Measurements from ENCODE around the gene DDX5. TPM values are rescaled to one million over a fixed set of nuclear protein-coding genes. Genes with fewer than 3 reads are reported as not detected.
"Not testable (repeated sequence)": the region's sequence is repeated elsewhere in the genome, so short reads cannot be mapped to it uniquely, and the experiment has no call there.

DDX5 gene
- total RNA-seq, 1 donor from 2014 or later = 333 TPM

DNA sequence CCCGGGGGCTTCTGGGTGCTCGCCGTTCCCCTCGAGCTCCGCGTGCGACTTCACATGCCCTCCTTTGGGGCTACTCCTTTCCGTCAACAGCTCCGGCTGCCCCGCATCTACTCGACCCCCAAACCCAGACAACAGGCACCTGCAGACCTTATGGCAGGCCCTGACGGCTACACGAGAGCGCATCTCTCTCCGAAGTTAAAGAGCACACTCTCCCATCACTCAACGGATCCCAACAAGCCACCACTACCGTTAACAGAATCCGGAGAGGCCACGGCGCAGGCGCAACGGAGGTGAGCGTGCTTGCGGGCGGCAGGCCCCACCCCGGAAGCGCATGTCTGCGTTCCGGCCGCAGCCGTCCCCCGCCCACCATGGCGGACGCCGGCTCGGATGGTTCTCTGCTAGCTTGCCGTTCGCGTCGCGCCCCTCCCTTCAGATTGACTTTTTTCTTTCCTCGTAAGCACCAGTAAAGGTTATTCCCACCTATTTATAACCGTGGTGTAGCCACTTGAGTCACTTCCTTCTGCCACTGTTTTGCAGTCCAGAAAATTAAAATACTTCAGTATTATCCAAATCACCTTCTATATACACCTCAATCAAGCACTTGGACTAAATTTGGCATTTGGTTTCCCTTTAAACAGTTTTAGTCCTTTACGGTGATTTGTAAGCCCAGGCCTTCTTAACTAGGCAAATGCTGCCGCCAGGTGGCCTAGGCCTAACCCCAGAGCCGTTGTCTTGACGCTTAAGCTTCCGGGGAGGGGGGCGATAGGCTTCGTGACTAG, 9.1 kb downstream of the DDX5 start, which contains the start of gene POLG2:
POLG2 (minus strand) TSS at position 269 of the 779 bp plus-strand sequence; CDS start at position 183, 86 bp downstream.
- ATAC-seq = peak; percentile 97
- intact Hi-C loops (cut with micrococcal nuclease) = no loop called here
- DNase-seq = peak; percentile 97

GRCh38 chr17:64496348-64496785, 9.7 kb downstream of the DDX5 start:
- intact Hi-C loops (cut with micrococcal nuclease) = no loop called here
- no peak for DNase-seq
- no peak for ATAC-seq

DNA sequence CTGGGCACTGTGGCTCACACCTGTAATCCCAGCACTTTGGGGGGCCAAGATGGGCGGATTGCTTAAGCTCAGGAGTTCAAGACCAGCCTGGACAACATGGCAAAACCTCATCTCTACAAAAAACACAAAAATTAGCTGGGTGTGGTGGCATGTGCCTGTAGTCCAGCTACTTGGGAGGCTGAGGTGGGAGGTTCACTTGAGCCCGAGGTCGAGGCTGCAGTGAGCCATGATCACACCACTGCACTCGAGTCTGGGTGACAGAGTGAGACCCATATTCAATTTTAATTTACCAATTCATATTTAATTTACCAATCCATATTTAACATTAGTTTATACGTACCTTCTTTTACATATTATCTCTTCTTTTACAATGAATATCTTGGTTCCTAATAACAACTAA, 10.8 kb downstream of the DDX5 start:
- DNase-seq; intact Hi-C loops (cut with micrococcal nuclease); ATAC-seq: not testable (repeated sequence)

DNA sequence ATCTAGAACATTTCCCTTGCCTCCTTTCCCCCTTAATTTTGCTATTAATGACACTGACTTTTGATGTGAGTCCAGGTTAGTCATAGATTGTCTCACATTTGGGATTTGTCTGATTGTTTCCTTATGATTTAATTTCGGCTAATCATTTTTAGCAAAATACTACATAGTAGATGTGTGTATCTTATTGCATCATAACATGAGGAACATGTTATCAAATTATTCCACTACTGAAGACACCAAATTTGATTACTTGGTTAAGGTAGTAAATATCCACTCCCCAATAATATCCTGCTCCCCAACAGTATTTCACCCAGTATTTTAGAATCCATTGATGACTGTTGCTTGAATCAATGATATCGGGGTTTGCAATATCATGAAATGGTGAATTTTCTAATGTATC, 12.0 kb downstream of the DDX5 start:
- intact Hi-C loops (cut with micrococcal nuclease) = no loop called here
- ATAC-seq (no peak), DNase-seq (no peak)

GRCh38 chr17:64492481-64493109, 13.5 kb downstream of the DDX5 start:
- intact Hi-C loops (cut with micrococcal nuclease) = no loop called here
- DNase-seq (no peak), ATAC-seq (no peak)

- no peak for DNase-seq
- ATAC-seq = no peak
- intact Hi-C loops (cut with micrococcal nuclease) = no loop called here
Measured at GRCh38 chr17:64491994-64492393, 14.1 kb downstream of the DDX5 start.

DNA sequence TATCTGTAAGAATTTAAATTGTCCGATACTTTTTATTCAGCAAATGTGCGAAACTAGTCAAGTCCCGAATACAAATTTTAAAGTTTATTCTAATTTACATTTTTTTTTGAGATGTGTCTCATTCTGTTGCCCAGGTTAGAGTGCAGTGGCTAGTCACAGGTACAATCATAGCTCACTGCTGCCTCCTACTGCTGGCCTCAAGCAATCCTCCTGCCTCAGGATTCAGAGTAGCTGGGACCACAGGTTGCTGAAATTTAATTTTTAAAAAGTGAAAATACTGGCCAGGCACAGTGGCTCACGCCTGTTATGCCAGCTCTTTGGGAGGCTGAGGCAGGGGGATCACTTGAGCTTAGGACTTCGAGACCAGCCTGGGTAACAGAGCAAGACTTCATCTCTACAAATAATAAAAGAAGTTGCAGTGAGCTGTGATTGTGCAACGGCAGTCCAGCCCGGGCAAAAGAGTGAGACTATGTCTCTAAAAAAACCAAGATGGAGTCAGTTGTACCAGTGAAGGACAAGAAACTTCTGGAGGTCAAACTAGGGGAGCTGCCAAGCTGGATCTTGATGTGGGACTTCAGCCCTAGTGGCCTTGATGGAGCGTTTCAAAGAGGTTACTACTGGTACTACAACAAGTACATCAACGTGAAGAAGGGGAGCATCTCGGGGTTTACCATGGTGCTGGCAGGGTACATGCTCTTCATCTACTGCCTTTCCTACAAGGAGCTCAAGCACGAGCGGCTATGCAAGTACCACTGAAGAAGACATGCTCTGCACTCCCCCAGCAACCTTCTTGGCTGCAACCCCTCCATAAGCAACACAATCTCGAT, 14.8 kb downstream of the DDX5 start:
- intact Hi-C loops (cut with micrococcal nuclease) = no loop called here
- ATAC-seq (peak; percentile 46), DNase-seq (peak; percentile 36)

DNA sequence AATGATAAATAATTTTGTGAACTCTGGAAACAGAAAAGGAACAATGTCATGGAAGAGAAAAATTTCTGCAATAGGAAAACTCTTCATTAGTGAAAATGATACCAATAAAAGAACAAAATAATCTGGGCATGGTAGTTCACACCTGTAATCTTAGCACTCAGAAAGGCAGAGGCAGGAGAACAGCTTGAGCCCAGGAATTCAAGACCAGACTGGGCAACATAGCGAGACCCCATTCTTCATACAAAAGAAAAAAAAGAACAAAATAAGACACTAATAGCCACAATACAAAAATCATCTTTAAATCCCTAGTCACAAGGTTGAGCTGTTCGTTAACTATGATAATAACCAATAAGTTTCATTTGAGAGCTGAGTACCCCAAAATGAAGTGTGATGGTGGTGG, 17.8 kb downstream of the DDX5 start:
- intact Hi-C loops (cut with micrococcal nuclease) = loop anchor here (10.0 kb wide), 1 partner anchor 54 kb away; no protein-coding TSS in a partner anchor
- no peak for ATAC-seq
- DNase-seq = no peak

- ATAC-seq = no peak
- intact Hi-C loops (cut with micrococcal nuclease) = loop anchor here (10.0 kb wide), 1 partner anchor 50 kb away; no protein-coding TSS in a partner anchor
- DNase-seq = no peak
Measured at GRCh38 chr17:64484380-64484779, 21.7 kb downstream of the DDX5 start.

DNA sequence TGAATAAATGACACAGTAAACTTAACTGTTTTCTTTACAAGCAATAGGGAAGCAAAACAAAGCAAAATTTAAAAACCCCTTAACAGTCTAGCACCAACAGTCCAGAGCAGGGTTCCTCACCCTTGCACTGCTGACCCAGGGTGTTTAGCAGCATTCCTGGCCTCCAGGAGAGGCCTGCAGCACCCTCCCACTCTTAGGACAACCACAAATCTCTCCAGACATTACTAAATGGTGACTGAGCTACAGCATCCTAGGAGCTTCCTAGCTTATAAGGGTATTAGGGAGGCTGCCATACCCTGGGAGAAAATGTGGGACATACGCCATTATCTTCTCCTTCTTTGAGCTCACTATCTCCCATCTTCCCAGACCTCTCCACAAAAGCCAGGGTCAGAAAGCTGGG, 25.1 kb downstream of the DDX5 start:
- ATAC-seq (no peak), DNase-seq (no peak)
- intact Hi-C loops (cut with micrococcal nuclease) = loop anchor here (10.0 kb wide), 1 partner anchor 46 kb away; no protein-coding TSS in a partner anchor

- DNase-seq (no peak), ATAC-seq (no peak)
- intact Hi-C loops (cut with micrococcal nuclease) = no loop called here
Measured at GRCh38 chr17:64477849-64478248, 28.2 kb downstream of the DDX5 start.

- DNase-seq (no peak), ATAC-seq (no peak)
- intact Hi-C loops (cut with micrococcal nuclease) = no loop called here
Measured at GRCh38 chr17:64472564-64472963, 33.5 kb downstream of the DDX5 start.

- ATAC-seq (no peak), DNase-seq (no peak)
- intact Hi-C loops (cut with micrococcal nuclease) = no loop called here
Measured at GRCh38 chr17:64471440-64471839, 34.6 kb downstream of the DDX5 start.

DNA sequence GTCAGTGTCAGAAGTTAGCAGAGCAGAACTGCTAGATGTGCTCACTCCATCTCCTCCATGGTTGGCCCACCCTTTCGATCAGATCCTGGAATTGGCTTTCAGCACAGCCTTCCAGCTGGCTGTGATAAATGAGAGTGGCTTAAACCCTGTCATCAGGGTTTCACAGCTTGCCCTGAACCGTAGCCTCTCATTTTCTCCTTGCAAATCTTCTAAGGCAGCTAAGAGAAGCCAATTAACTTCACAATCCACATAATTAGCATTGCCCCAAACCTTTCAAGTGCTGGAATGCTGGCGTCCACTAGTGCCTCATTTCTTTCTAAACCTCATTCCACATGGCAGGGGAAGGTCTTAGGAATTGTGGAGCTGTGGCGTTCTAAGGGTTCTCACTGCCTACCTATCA, 35.5 kb downstream of the DDX5 start:
- ATAC-seq (no peak), DNase-seq (no peak)
- intact Hi-C loops (cut with micrococcal nuclease) = no loop called here

- DNase-seq; intact Hi-C loops (cut with micrococcal nuclease); ATAC-seq: not testable (repeated sequence)
Measured at GRCh38 chr17:64466834-64467233, 39.3 kb downstream of the DDX5 start.

DNA sequence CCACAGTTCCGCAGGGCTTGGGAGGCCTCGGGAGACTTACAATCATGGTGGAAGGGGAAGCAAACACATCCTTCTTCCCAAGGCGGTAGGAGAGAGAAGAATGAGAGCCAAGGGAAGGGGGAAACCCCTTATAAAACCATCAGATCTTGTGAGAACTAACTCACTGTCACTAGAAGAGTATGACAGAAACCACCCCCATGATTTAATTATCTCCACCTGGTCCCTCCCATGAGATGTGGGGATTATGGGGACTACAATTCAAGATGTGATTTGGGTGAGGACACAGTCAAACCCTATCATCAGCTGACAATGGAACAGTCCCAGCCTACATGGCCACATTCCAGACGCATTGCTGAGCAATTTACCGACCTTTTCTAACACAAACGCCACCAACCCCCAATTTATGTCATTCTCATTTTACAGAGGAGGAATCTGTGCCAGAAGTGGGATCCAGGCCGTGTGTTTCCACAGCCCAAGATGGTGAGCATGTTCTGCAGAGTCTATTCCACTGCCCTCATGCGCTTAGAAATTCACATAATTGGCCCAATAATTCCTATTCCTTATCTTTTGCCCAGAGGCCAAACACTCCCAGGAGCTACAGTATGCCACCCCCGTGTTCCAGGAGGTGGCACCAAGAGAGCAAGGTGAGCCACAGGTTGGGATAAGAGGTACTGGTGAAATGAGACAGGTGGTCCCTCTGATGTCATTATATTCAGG, 39.9 kb downstream of the DDX5 start:
- intact Hi-C loops (cut with micrococcal nuclease) = no loop called here
- ATAC-seq = no peak
- no peak for DNase-seq

DNA sequence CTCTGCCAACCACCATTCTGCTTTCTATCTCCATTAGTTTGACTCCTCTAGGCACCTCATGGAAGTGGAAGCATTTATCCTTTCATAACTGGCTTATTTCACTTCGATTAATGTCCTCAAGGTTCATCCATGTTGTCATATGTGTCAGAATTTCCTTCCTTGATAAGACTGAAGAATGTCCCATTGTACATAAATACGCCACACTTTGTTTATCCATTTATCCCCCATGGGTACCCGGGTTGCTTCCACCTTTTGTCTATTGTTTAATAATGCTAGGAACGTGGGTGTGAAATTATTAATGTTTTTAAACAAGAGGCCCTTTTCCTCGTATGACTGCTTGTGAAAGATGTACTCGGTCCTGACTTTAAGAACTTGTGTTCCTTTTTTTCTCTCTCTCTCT, 44.3 kb downstream of the DDX5 start:
- ATAC-seq (no peak), DNase-seq (no peak)
- intact Hi-C loops (cut with micrococcal nuclease) = no loop called here

DNA sequence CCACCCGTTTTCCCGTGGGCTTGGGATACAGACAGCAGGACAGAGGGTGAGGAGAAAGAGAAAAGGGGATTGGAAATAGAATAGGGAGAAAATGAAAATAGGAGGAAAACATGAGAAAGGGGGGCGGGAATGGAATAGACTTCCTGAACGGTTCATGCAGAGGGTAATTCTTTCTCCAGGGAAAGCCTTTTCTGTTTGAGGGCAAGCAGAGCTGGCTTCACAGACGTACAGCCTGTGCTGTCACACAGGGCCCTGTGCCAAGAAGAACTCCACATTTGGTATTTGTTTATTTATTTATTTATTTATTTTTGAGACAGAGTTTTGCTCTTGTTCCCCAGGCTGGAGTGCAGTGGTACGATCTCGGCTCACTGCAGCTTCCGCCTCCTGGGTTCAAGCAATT, 45.1 kb downstream of the DDX5 start:
- DNase-seq = peak; percentile 47
- intact Hi-C loops (cut with micrococcal nuclease) = no loop called here
- peak; percentile 62 for ATAC-seq

DNA sequence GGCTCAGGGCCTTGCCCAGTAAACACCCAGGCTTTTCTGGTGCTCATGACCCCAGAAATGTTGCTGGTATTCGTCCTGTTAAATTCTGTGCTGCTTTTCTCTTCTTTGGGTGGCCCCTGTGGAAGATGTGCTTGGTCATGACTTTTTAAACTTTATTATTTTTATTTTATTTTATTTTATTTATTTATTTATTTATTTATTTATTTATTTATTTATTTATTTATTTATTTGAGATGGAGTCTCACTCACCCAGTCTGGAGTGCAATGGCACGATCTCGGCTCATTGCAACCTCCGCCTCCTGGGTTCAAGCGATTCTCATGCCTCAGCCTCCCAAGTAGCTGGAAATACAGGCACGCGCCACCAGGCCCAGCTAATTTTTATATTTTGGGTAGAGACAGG, 46.3 kb downstream of the DDX5 start:
- ATAC-seq; DNase-seq; intact Hi-C loops (cut with micrococcal nuclease): not testable (repeated sequence)

Measured in left ventricle myocardium superior (tissue), 1 donor.